HEK293 (cell line): Measurements from ENCODE around the gene SETD2.

Source experiments
- GLI4 ChIP-seq: fragments of 450-650 bp; formaldehyde crosslinking; IDR thresholded peaks from 2 replicates; pipeline ENCODE4 v1.5.1; 2016; ENCODE audit warnings: missing biosample characterization, missing genetic modification characterization
- YY1 ChIP-seq: fragments of 450-650 bp; formaldehyde crosslinking; IDR thresholded peaks from 2 replicates; pipeline ENCODE4 v1.5.1; 2018; ENCODE audit warnings: missing biosample characterization, missing genetic modification characterization
- ZIC2 ChIP-seq: fragments of 450-650 bp; formaldehyde crosslinking; IDR thresholded peaks from 2 replicates; pipeline ENCODE4 v1.5.1; 2016; ENCODE audit warnings: missing biosample characterization, missing genetic modification characterization
- ZNF157 ChIP-seq: fragments of 450-650 bp; formaldehyde crosslinking; IDR thresholded peaks from 2 replicates; pipeline ENCODE4 v1.5.1; 2016; ENCODE audit warnings: missing biosample characterization, missing genetic modification characterization
- ZNF175 ChIP-seq: fragments of 450-650 bp; formaldehyde crosslinking; IDR thresholded peaks from 2 replicates; pipeline ENCODE4 v1.5.1; 2016; ENCODE audit warnings: missing biosample characterization, missing genetic modification characterization
- ZNF223 ChIP-seq: fragments of 450-650 bp; formaldehyde crosslinking; IDR thresholded peaks from 2 replicates; pipeline ENCODE4 v1.5.1; 2016; ENCODE audit warnings: missing biosample characterization, missing genetic modification characterization
- TF ChIP-seq, protein P1 (sequence below): fragments of 450-650 bp; formaldehyde crosslinking; IDR thresholded peaks from 2 replicates; pipeline ENCODE4 v1.5.1; 2016; ENCODE audit warnings: missing biosample characterization, missing genetic modification characterization

- TF ChIP-seq, protein P1, sequence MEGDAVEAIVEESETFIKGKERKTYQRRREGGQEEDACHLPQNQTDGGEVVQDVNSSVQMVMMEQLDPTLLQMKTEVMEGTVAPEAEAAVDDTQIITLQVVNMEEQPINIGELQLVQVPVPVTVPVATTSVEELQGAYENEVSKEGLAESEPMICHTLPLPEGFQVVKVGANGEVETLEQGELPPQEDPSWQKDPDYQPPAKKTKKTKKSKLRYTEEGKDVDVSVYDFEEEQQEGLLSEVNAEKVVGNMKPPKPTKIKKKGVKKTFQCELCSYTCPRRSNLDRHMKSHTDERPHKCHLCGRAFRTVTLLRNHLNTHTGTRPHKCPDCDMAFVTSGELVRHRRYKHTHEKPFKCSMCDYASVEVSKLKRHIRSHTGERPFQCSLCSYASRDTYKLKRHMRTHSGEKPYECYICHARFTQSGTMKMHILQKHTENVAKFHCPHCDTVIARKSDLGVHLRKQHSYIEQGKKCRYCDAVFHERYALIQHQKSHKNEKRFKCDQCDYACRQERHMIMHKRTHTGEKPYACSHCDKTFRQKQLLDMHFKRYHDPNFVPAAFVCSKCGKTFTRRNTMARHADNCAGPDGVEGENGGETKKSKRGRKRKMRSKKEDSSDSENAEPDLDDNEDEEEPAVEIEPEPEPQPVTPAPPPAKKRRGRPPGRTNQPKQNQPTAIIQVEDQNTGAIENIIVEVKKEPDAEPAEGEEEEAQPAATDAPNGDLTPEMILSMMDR: no peak
- TF ChIP-seq ZNF157 (tag by site-specific recombination) (no peak), ZNF223 (tag by site-specific recombination) (no peak), ZIC2 (no peak), YY1 (tag by site-specific recombination) (no peak), ZNF175 (no peak), GLI4 (tag by site-specific recombination) (no peak)
Observed at GRCh38 chr3:47143068-47143467, 20.8 kb downstream of the SETD2 start.
